ENCODE measurements around the gene CSK.

Gene CSK

DNA sequence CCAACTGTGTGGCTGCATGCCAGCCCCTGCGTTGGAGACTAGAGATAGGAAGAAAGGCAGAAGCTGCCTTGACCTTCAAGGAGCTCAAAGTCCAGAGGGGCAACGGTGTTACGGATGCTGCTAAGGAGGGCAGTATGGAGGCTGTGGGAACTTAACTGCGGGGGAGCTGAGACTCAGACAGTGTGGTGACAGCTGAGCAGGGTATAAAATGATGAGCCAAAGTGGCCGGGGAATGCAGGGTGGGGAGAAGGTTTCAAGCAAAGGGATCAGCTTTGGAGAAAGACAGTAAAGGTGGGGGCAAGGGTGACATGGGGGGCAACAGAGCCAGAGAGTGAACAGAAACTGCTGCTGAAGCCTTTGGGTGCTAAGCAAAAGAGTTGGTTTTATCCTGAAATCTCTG, 39.5 kb upstream of the CSK start:
- no peaks in the 10 kb centered on the region for H3K79me2 ChIP-seq (ENCODE audit: low read length)
- no peaks in the 10 kb centered on the region for H3K36me3 ChIP-seq (replicated peaks; ENCODE audit: low read depth, low read length)
- H3K27ac ChIP-seq (ENCODE audit: low read length) = no peak overlapping the region
- no peaks in the 10 kb centered on the region for H3K4me1 ChIP-seq (ENCODE audit: low read length)
- H3K9me3 ChIP-seq (ENCODE audit: insufficient read depth, low read length) = no peaks in the 10 kb centered on the region; the same call in 1 of the 2 replicates
- H3K27me3 ChIP-seq (ENCODE audit: low read depth, low read length) = 0 out of 2 replicates have a peak, but pooled peaks cover 3% of the 10 kb centered on the region
- TF ChIP-seq EZH2phosphoT487 (IDR thresholded peaks at IDR 0.05; ENCODE audit: low read depth) = no peak
- TF ChIP-seq, protein P1, sequence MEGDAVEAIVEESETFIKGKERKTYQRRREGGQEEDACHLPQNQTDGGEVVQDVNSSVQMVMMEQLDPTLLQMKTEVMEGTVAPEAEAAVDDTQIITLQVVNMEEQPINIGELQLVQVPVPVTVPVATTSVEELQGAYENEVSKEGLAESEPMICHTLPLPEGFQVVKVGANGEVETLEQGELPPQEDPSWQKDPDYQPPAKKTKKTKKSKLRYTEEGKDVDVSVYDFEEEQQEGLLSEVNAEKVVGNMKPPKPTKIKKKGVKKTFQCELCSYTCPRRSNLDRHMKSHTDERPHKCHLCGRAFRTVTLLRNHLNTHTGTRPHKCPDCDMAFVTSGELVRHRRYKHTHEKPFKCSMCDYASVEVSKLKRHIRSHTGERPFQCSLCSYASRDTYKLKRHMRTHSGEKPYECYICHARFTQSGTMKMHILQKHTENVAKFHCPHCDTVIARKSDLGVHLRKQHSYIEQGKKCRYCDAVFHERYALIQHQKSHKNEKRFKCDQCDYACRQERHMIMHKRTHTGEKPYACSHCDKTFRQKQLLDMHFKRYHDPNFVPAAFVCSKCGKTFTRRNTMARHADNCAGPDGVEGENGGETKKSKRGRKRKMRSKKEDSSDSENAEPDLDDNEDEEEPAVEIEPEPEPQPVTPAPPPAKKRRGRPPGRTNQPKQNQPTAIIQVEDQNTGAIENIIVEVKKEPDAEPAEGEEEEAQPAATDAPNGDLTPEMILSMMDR (IDR thresholded peaks at IDR 0.05; ENCODE audit: low read depth, low read length) = no peak
- H2AFZ ChIP-seq (ENCODE audit: low read depth, low read length) = no peak overlapping the region
- H3K4me2 ChIP-seq (ENCODE audit: low read length) = no peak overlapping the region
- H4K20me1 ChIP-seq (ENCODE audit: insufficient read depth, low read length) = no peaks in the 10 kb centered on the region
- H3K9ac ChIP-seq (ENCODE audit: low read length) = no peak overlapping the region
- no peak overlapping the region for H3K4me3 ChIP-seq (ENCODE audit: low read length)

DNA sequence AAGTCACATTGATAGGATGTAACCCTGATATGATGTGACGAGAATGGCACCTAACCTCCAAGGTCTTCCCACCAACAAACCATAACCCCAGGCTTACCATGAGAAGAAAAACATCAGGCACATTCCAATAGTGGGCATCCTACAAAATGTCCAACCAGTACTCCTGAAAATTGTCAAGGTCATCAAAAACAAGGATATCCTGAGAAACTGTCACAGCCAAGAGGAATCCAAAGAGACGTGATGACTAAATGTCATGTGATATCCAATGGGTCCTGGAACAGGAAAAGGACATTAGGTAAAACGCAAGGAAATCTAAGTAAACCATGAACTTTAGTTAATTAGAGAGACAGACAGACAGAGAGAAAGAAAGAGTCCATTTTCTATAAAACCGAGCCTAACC, 35.5 kb upstream of the CSK start:
- no peak overlapping the region for H2AFZ ChIP-seq (ENCODE audit: low read depth, low read length)
- H3K9ac ChIP-seq (ENCODE audit: low read length) = no peak overlapping the region
- H3K4me3 ChIP-seq (ENCODE audit: low read length) = no peak overlapping the region
- H3K4me1 ChIP-seq (ENCODE audit: low read length) = no peaks in the 10 kb centered on the region
- H3K4me2 ChIP-seq (ENCODE audit: low read length) = no peak overlapping the region
- no peaks in the 10 kb centered on the region for H3K79me2 ChIP-seq (ENCODE audit: low read length)
- H3K27me3 ChIP-seq (ENCODE audit: low read depth, low read length) = 0 out of 2 replicates have a peak, but pooled peaks cover 3% of the 10 kb centered on the region
- H3K27ac ChIP-seq (ENCODE audit: low read length) = no peak overlapping the region
- TF ChIP-seq EZH2phosphoT487 (IDR thresholded peaks at IDR 0.05; ENCODE audit: low read depth) = no peak
- H3K9me3 ChIP-seq (ENCODE audit: insufficient read depth, low read length) = no peaks in the 10 kb centered on the region; the same call in 1 of the 2 replicates
- H3K36me3 ChIP-seq (replicated peaks; ENCODE audit: low read depth, low read length) = no peaks in the 10 kb centered on the region
- no peaks in the 10 kb centered on the region for H4K20me1 ChIP-seq (ENCODE audit: insufficient read depth, low read length)

DNA sequence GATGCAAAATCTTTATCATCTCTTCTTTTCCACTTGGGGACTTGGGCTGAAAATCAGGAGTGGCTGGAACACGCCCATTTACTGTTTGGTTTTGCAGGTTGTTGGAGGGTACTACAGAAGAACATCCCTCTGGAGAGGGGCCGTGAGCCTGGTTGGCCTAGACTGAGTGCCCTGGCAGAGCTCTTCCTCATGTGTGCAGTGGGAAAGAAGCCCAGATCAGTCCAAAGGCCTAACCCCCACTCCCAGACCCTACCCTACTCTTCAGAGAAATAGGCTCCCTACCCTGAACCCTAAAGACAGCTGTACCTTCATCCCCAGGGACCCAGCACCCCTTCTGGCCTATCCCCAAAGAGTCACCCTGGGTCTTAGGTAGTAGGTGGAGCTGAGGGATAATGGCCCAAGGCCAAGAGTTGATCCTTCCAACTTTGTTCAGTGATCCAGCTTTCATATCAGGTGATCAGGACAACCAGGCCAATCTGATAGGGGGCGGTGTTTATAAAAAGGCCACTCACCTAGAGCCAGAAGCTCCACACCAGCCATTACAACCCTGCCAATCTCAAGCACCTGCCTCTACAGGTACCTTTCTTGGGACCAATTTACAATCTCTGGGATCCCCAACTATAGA, 33.4 kb upstream of the CSK start, which contains the start of gene CYP1A2:
Gene CYP1A2 (plus strand): TSS at position 524 of the 625 bp plus-strand sequence. CDS start 894 bp downstream, outside the sequence.
- H3K4me1 ChIP-seq (ENCODE audit: low read length) = peaks cover 17% of the 10 kb centered on the region
- no peak within 1 kb of the TSS for H2AFZ ChIP-seq (ENCODE audit: low read depth, low read length)
- H4K20me1 ChIP-seq (ENCODE audit: insufficient read depth, low read length) = no peaks in the 10 kb centered on the region
- no peak within 1 kb of the TSS for H3K9ac ChIP-seq (ENCODE audit: low read length)
- H3K4me2 ChIP-seq (ENCODE audit: low read length) = no peak within 1 kb of the TSS
- H3K27me3 ChIP-seq (ENCODE audit: low read depth, low read length) = 0 out of 2 replicates have a peak, but pooled peaks cover 3% of the 10 kb centered on the region
- H3K4me3 ChIP-seq (ENCODE audit: low read length) = no peak within 1 kb of the TSS
- no peak within 1 kb of the TSS for H3K27ac ChIP-seq (ENCODE audit: low read length)
- H3K36me3 ChIP-seq (replicated peaks; ENCODE audit: low read depth, low read length) = no peaks in the 10 kb centered on the region
- no peaks in the 10 kb centered on the region for H3K79me2 ChIP-seq (ENCODE audit: low read length)
- H3K9me3 ChIP-seq (ENCODE audit: insufficient read depth, low read length) = no peaks in the 10 kb centered on the region
- TF ChIP-seq EZH2phosphoT487 (IDR thresholded peaks at IDR 0.05; ENCODE audit: low read depth) = no peak
- TF ChIP-seq, protein P1 (IDR thresholded peaks at IDR 0.05; ENCODE audit: low read depth, low read length) = no peak

DNA sequence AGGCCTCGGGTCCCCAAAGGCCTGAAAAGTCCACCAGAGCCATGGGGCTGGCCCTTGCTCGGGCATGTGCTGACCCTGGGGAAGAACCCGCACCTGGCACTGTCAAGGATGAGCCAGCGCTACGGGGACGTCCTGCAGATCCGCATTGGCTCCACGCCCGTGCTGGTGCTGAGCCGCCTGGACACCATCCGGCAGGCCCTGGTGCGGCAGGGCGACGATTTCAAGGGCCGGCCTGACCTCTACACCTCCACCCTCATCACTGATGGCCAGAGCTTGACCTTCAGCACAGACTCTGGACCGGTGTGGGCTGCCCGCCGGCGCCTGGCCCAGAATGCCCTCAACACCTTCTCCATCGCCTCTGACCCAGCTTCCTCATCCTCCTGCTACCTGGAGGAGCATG, 32.0 kb upstream of the CSK start:
- H3K4me1 ChIP-seq (ENCODE audit: low read length) = peaks cover 22% of the 10 kb centered on the region
- H3K9ac ChIP-seq (ENCODE audit: low read length) = no peak overlapping the region
- no peaks in the 10 kb centered on the region for H4K20me1 ChIP-seq (ENCODE audit: insufficient read depth, low read length)
- H3K4me2 ChIP-seq (ENCODE audit: low read length) = no peak overlapping the region
- no peaks in the 10 kb centered on the region for H3K79me2 ChIP-seq (ENCODE audit: low read length)
- H3K36me3 ChIP-seq (replicated peaks; ENCODE audit: low read depth, low read length) = no peaks in the 10 kb centered on the region
- H2AFZ ChIP-seq (ENCODE audit: low read depth, low read length) = no peak overlapping the region
- no peak overlapping the region for H3K4me3 ChIP-seq (ENCODE audit: low read length)
- H3K27ac ChIP-seq (ENCODE audit: low read length) = no peak overlapping the region
- 0 out of 2 replicates have a peak, but pooled peaks cover 3% of the 10 kb centered on the region for H3K27me3 ChIP-seq (ENCODE audit: low read depth, low read length)
- TF ChIP-seq, protein P1 (IDR thresholded peaks at IDR 0.05; ENCODE audit: low read depth, low read length) = no peak
- TF ChIP-seq EZH2phosphoT487 (IDR thresholded peaks at IDR 0.05; ENCODE audit: low read depth) = no peak
- no peaks in the 10 kb centered on the region for H3K9me3 ChIP-seq (ENCODE audit: insufficient read depth, low read length)
